ENCODE measurements around the gene NFX1.
"Not testable (repeated sequence)": the region's sequence is repeated elsewhere in the genome, so short reads cannot be mapped to it uniquely, and the experiment has no call there.

NFX1 gene

DNA sequence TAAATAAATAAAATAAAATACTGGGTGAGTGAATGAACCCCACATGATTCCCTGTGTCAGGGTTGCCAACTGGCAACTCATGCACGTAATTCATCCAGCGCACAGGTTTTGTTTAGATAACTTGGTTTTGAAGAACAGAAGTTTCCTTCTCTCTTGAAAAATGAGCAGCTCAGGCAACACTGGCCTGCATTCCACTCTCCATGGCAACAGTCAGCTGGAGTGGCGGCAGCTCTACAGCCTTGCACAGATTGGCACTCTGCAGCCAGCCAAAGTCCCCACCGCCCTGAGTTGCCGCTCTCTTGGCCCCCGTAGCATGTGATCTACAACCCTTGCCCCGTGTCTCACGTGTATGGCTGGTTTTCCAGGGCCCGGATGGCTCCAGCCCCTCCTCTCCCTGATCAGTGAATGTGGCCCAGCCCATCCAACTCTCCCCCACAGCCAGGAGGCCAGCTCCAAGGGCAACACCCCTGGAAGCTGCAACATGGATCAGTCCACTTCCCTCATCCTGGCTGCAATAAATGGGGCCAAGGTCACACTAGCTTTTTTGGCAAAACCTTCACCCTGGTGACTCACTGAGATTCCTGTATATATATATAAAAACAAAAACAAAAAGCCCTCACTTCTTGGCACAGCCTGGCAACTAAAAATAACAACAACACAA is 100.9 kb downstream of the NFX1 start:
- not testable (repeated sequence) for H3K36me3 ChIP-seq (ENCODE audit: insufficient read depth, low read length); H3K27ac ChIP-seq (ENCODE audit: low read depth, low read length); H3K4me1 ChIP-seq (ENCODE audit: insufficient read depth, low read length); H3K4me3 ChIP-seq (ENCODE audit: low read length); H3K9ac ChIP-seq (ENCODE audit: low read depth, low read length); H3K27me3 ChIP-seq (ENCODE audit: insufficient read depth, low read length); H3K9me3 ChIP-seq (ENCODE audit: insufficient read depth, low read depth, low read length)
- WGBS, result 67% methylated on average over 3 of the region's 9 CpGs

DNA sequence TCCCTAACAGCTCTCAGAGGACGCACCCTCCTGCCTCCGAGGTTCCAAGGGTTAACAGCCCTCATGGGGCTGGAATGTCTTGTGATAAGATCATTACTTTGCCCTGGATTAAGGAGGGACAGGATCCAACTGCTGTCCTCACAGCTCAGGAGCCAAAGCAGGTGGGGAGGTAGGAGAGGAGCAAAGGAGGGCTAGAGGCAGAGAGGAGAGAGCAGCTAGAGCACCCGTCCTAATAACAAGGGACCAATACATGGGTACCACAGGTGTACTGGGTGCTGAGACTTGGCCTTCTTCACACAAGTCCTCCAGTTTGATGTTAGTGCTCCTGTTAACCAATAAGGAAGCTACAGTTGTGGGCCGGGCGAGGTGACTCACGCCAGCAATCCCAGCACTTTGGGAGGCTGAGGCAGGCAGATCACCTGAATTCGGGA is 102.3 kb downstream of the NFX1 start:
- not testable (repeated sequence) for H3K9ac ChIP-seq (ENCODE audit: low read depth, low read length); H3K27ac ChIP-seq (ENCODE audit: low read depth, low read length); H3K4me3 ChIP-seq (ENCODE audit: low read length); H3K4me1 ChIP-seq (ENCODE audit: insufficient read depth, low read length); H3K9me3 ChIP-seq (ENCODE audit: insufficient read depth, low read depth, low read length); H3K36me3 ChIP-seq (ENCODE audit: insufficient read depth, low read length); H3K27me3 ChIP-seq (ENCODE audit: insufficient read depth, low read length)
- WGBS, result 84% methylated on average over 7 of the region's 7 CpGs

DNA sequence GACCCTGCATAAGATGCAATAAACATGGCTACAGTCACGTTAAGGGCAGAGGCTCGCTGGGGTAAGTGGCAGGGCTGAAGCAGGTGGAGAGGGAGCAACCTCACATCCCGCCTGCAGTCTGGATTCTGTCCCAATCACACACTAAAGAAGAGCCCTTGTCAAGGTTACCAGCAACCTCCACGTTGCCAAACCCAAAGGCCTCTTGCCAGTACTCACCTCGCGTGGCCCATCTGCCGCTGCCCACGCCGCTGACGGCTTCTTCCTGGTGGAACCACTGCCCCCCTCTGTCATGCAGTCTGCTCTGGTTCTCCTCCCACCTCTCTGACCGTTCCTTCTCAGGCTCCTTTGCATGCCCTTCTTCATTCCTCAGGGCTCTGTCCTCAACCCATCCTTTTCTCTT is 103.3 kb downstream of the NFX1 start:
- Histone ChIP-seq H3K4me3 (ENCODE audit: low read length) (no peak overlapping the region), H3K4me1 (ENCODE audit: insufficient read depth, low read length) (peaks cover 4% of the 10 kb centered on the region; the same call in 1 of the 2 replicates), H3K27me3 (ENCODE audit: insufficient read depth, low read length) (no peaks in the 10 kb centered on the region), H3K9ac (ENCODE audit: low read depth, low read length) (no peak overlapping the region), H3K27ac (ENCODE audit: low read depth, low read length) (no peak overlapping the region), H3K36me3 (ENCODE audit: insufficient read depth, low read length) (no peaks in the 10 kb centered on the region), H3K9me3 (ENCODE audit: insufficient read depth, low read depth, low read length) (no peaks in the 10 kb centered on the region)
- 82% methylated on average over 11 of the region's 11 CpGs for WGBS

DNA sequence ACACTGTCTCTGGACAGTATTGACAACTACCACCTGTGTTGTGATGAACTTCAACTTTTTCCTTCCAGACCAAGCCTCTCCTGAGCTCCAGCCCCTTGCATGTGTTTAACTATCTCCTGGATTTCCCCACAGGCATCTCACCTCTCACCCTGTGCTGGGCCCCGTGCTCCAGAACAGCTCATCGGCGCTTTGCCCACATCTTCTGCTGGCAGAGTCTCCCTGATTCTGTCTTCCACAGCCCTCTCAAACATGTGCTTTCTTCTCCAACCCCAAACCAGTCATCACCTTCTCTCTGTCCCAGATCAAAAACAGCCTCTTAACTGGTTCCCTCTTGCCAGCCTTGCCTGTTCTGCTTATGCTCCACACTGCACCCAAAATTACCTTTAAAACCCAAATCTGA is 103.7 kb downstream of the NFX1 start:
- H3K27ac ChIP-seq (ENCODE audit: low read depth, low read length); H3K9ac ChIP-seq (ENCODE audit: low read depth, low read length); H3K36me3 ChIP-seq (ENCODE audit: insufficient read depth, low read length); H3K9me3 ChIP-seq (ENCODE audit: insufficient read depth, low read depth, low read length); H3K27me3 ChIP-seq (ENCODE audit: insufficient read depth, low read length); H3K4me1 ChIP-seq (ENCODE audit: insufficient read depth, low read length); H3K4me3 ChIP-seq (ENCODE audit: low read length): not testable (repeated sequence)
- WGBS, result 96% methylated on average over 3 of the region's 3 CpGs

DNA sequence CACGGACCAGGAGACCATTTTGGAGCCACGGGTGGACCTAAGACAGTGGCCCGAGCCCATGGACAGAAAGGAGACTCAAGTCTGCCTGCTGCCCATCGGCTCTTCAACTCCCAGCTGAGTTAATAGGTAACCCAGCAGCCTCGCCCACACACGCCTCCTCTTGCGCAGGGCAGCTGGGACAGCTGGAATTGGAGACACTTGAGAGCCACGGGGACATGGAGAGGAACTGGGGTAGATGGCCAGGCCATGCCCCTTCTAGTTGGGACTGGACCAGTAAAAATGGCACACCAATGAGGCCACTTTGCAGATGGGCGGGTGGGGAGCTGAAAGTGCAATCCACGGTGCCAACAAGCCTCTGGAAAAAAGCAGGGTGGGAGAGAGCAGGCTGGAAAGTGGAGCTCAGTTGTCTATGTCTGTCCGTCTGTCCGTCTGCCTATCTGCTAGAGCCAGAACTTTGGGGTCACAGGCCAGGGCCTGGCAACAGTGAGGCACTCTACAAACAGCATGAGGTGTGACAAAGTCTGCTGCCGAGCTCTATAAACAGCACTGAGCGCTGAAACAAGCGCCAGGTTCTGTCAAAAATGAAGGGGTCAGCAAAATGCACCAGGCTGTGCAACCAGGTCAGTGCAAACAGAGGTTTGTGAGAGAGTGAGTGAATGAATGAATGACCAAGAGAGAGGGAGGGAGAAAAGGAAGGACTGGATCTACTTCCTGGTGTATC is 105.0 kb downstream of the NFX1 start:
- not testable (repeated sequence) for H3K36me3 ChIP-seq (ENCODE audit: insufficient read depth, low read length); H3K9ac ChIP-seq (ENCODE audit: low read depth, low read length); H3K9me3 ChIP-seq (ENCODE audit: insufficient read depth, low read depth, low read length); H3K27ac ChIP-seq (ENCODE audit: low read depth, low read length); H3K27me3 ChIP-seq (ENCODE audit: insufficient read depth, low read length); H3K4me3 ChIP-seq (ENCODE audit: low read length); H3K4me1 ChIP-seq (ENCODE audit: insufficient read depth, low read length)
- 90% methylated on average over 15 of the region's 15 CpGs for WGBS

DNA sequence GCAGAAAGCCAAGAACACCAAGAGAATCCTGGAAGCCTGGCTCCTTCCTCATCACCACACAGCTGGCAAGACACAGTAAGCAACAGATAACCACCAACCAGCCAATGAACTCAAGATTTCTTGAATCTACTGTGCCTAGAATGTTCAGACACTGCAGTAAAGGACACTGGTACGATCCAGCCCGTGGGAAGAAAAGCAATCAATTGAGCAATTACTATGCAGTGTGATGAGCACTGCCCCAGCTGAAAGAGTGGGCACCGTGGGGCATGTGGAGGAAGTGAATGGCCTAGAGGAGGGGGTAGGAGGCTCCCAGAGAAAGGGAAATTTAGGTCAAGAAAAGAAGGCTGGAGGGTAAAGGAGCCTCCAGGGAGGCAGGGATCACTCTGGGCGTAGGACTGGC is 107.5 kb downstream of the NFX1 start:
- H3K4me1 ChIP-seq (ENCODE audit: insufficient read depth, low read length); H3K9ac ChIP-seq (ENCODE audit: low read depth, low read length); H3K27me3 ChIP-seq (ENCODE audit: insufficient read depth, low read length); H3K27ac ChIP-seq (ENCODE audit: low read depth, low read length); H3K36me3 ChIP-seq (ENCODE audit: insufficient read depth, low read length); H3K9me3 ChIP-seq (ENCODE audit: insufficient read depth, low read depth, low read length); H3K4me3 ChIP-seq (ENCODE audit: low read length): not testable (repeated sequence)
- WGBS, result 86% methylated on average over 2 of the region's 4 CpGs

DNA sequence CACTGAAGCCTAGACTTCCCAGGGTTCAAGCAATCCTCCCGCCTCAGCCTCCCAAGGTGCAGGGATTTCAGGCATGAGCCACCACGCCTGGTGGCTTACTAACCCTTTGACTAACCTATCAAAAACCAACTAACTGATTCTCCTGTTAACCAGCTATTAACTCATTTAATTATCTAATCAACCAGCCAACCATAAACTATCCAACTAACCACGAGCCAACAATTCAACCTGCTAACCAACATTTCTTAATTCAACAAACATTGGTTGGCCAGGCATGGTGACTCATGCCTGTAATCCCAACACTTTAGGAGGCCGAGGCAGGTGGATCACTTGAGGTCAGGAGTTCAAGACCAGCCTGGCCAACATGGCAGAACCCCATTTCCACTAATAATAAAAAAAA is 108.7 kb downstream of the NFX1 start:
- not testable (repeated sequence) for H3K9me3 ChIP-seq (ENCODE audit: insufficient read depth, low read depth, low read length); H3K36me3 ChIP-seq (ENCODE audit: insufficient read depth, low read length); H3K9ac ChIP-seq (ENCODE audit: low read depth, low read length); H3K4me3 ChIP-seq (ENCODE audit: low read length); H3K27ac ChIP-seq (ENCODE audit: low read depth, low read length); H3K27me3 ChIP-seq (ENCODE audit: insufficient read depth, low read length); H3K4me1 ChIP-seq (ENCODE audit: insufficient read depth, low read length)
- WGBS, result 92% methylated on average over 4 of the region's 4 CpGs

DNA sequence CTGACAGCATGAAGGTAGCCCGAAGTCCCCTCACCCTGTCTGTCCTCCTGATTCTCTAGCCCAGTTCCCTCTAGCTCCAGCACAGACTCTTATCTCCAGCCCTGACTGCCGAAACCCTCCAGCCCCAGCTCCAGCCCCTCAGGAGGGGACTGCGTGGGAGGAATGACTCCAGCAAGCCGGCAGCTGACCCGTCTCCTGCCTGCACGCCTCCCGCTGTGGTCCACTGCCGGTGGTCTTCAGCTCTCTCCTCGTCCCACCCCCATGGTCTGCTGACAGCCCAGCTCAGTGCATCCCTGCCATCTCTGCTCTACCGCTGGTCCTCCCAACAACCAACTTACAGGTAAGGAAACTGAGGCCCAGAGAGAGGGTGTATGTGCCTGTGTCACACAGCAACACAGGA is 111.5 kb downstream of the NFX1 start:
- H3K36me3 ChIP-seq (ENCODE audit: insufficient read depth, low read length); H3K4me1 ChIP-seq (ENCODE audit: insufficient read depth, low read length); H3K27me3 ChIP-seq (ENCODE audit: insufficient read depth, low read length); H3K9ac ChIP-seq (ENCODE audit: low read depth, low read length); H3K27ac ChIP-seq (ENCODE audit: low read depth, low read length); H3K4me3 ChIP-seq (ENCODE audit: low read length); H3K9me3 ChIP-seq (ENCODE audit: insufficient read depth, low read depth, low read length): not testable (repeated sequence)
- WGBS, result 74% methylated on average over 8 of the region's 10 CpGs

DNA sequence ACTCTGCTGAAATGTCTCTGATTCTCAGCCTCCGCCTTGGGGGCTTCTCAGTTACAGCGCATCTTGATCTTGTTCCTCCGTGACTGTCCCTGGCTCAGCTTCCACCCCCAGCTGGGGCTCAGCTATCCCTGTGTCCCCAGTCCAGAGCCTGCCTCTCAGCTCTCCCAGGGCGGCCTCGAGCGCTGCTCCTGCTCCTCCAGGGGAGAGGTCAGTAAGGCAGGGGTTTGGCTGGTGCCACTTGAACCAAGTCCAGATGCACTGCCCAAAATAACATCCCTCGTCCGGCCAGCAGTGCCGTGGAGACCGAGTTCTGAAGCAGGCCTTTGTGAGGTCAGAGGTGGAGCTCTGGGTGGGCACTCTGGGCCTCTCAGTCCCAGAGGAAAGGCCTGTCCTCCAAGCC is 112.1 kb downstream of the NFX1 start, which contains the start of gene AQP7:
Gene AQP7, minus strand, starts transcription at position 198 of the 400 bp plus-strand sequence. CDS start 1,306 bp downstream, outside the sequence.
- not testable (repeated sequence) for H3K4me3 ChIP-seq (ENCODE audit: low read length); H3K36me3 ChIP-seq (ENCODE audit: insufficient read depth, low read length); H3K27me3 ChIP-seq (ENCODE audit: insufficient read depth, low read length); H3K9me3 ChIP-seq (ENCODE audit: insufficient read depth, low read depth, low read length); H3K9ac ChIP-seq (ENCODE audit: low read depth, low read length); H3K4me1 ChIP-seq (ENCODE audit: insufficient read depth, low read length); H3K27ac ChIP-seq (ENCODE audit: low read depth, low read length)
- 92% methylated on average over 10 of the region's 10 CpGs for WGBS

DNA sequence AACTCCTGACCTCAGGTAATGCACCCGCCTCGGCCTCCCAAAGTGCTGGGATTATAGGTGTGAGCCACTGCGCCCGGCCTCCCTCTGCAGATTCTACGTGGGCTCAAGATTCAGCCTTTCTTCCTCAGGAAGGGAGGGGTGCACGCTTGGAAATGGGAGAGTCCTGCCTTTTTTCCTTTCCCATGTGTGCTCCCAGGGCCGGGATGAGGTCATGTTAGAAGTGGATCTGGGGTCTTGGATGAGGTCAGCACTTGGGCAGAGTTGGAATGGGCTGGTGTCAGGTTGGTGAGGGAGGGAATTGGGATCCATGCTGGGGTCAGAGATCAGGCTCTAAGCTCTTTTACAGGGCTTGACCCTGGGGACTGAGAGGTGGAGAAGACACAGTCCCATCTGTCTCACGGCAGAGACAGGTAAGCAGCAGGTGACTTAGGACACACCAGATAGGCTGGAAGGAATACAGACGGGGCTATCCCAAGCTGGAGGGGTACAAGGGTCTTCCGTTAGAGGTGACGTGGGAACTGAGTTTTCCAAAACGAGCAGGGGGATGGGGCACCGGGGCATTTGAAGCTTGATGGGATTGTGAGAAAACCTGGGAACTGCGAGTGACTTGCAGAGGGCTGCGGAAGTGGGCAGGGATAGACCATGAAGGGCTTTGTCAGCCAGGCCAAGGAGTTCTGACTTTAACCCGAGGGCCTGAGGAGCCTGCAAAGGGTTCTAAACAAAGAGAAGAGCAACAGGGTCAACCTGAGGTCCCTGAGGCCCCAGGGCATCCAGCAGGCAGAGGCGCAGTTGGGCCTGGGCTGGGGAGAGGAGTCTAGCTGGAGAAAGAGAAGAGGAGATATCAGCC is 113.8 kb downstream of the NFX1 start:
- 89% methylated on average over 17 of the region's 17 CpGs for WGBS
- Histone ChIP-seq H3K4me1 (ENCODE audit: insufficient read depth, low read length) (no peaks in the 10 kb centered on the region), H3K9ac (ENCODE audit: low read depth, low read length) (no peak overlapping the region), H3K27ac (ENCODE audit: low read depth, low read length) (no peak overlapping the region), H3K9me3 (ENCODE audit: insufficient read depth, low read depth, low read length) (no peaks in the 10 kb centered on the region), H3K4me3 (ENCODE audit: low read length) (no peak overlapping the region), H3K36me3 (ENCODE audit: insufficient read depth, low read length) (no peaks in the 10 kb centered on the region), H3K27me3 (ENCODE audit: insufficient read depth, low read length) (no peaks in the 10 kb centered on the region)

DNA sequence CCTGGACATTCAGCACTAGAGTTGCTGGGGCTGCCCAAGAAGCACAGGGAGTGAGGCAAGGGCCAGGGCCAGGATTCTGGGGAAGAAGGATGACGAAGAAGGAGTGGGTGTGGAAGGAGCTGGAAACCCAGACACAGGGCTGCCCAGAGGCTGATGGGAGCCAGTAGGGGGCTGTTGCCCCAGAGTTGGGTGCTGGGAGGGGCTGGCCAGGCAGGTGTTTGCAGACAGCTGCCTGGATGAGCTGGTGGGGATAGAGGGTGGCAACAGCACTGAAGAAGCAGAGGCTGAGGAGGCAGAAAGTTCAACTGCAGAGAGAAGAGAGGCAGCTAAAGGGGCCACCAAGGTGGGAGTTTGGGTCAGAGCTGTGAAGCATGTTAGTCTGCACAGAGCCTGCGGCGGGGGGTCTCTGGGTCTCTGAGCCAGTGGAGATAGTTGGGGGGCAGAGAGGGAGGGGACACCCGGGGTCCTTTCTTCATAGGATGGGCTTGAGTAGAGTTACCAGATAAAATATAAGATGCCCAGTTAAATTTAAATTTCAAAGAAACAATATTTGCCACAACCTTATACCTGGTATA is 114.6 kb downstream of the NFX1 start:
- Histone ChIP-seq H3K4me1 (ENCODE audit: insufficient read depth, low read length) (no peaks in the 10 kb centered on the region), H3K27me3 (ENCODE audit: insufficient read depth, low read length) (no peaks in the 10 kb centered on the region), H3K9ac (ENCODE audit: low read depth, low read length) (no peak overlapping the region), H3K27ac (ENCODE audit: low read depth, low read length) (no peak overlapping the region), H3K4me3 (ENCODE audit: low read length) (no peak overlapping the region), H3K9me3 (ENCODE audit: insufficient read depth, low read depth, low read length) (no peaks in the 10 kb centered on the region), H3K36me3 (ENCODE audit: insufficient read depth, low read length) (no peaks in the 10 kb centered on the region)
- WGBS, result 95% methylated on average over 3 of the region's 4 CpGs
